Stomach (tissue), 9 donors: Measurements from ENCODE around the gene BID. TPM values are rescaled to one million over a fixed set of nuclear protein-coding genes. Genes with fewer than 3 reads are reported as not detected.
A peak's percentile ranks its signal among the peaks of the same experiment; 100 is the strongest.

Source experiments
- DNase-seq, 2 donors: peaks; one replicate each; pipeline versions ENCODE4 v3.0.0 to v3.0.0-alpha.2; 2013 to 2019
- H3K27ac ChIP-seq, 5 donors: fragments of 200-600 bp in 4 of 5; sonication (generic) in 4 of 5; one replicate each; pipeline ENCODE4 v1.5.1; 2013 to 2019; ENCODE audit warnings: mild to moderate bottlenecking in 1 of 5, moderate library complexity in 1 of 5
- H3K27me3 ChIP-seq, 3 donors: fragments of 200-600 bp; sonication (generic); one replicate each; pipeline ENCODE4 v1.5.1; 2017 to 2019; ENCODE audit warnings: mixed run types in 1 of 3
- H3K36me3 ChIP-seq, 4 donors: fragments of 200-600 bp; sonication (generic); 1 replicate in 3 of 4; 2 replicates in 1 of 4; pipeline ENCODE4 v1.5.1; 2016 to 2019
- H3K4me1 ChIP-seq, 4 donors: fragments of 200-600 bp; sonication (generic); one replicate each; pipeline ENCODE4 v1.5.1; 2016 to 2019
- H3K4me3 ChIP-seq, 4 donors: fragments of 200-600 bp; sonication (generic) in 3 of 4; one replicate each; pipeline ENCODE4 v1.5.1; 2016 to 2019; ENCODE audit warnings: mild to moderate bottlenecking in 1 of 4
- H3K9me3 ChIP-seq, 4 donors: fragments of 200-600 bp; sonication (generic); one replicate each; pipeline ENCODE4 v1.5.1; 2016 to 2019
- CTCF ChIP-seq, 7 experiments: fragments of 450-650 bp in 4 of 7; fragments of 200-600 bp in 3 of 7; sonication (generic) in 3 of 7; IDR thresholded peaks; one replicate each; pipeline ENCODE4 v1.5.1; 2016 to 2019; ENCODE audit warnings: antibody characterized with exemption in 7 of 7, control low read depth in 2 of 7, mild to moderate bottlenecking in 1 of 7
- EP300 ChIP-seq: sonication (generic); formaldehyde crosslinking; IDR thresholded peaks from one replicate; pipeline ENCODE4 v1.6.1; 2017; ENCODE audit warnings: antibody characterized with exemption
- POLR2A ChIP-seq, 4 donors: fragments of 450-650 bp; IDR thresholded peaks; one replicate each; pipeline ENCODE4 v1.6.1; 2016; ENCODE audit warnings: antibody characterized with exemption in 4 of 4, control low read depth in 2 of 4, mild to moderate bottlenecking in 1 of 4, moderate library complexity in 1 of 4
- POLR2AphosphoS5 ChIP-seq, 3 donors: sonication (generic); formaldehyde crosslinking; IDR thresholded peaks; one replicate each; pipeline ENCODE4 v1.6.1; 2016; ENCODE audit warnings: antibody characterized with exemption in 3 of 3
- WGBS, 5 donors: extraction: QIAGEN DNeasy Blood & Tissue Kit in 3 of 5; methylation state at CpG; one replicate each; pipeline versions ENCODE4 v1.1.5 to v1.1.7; 2013 to 2018; 5-methylcytosine and 5-hydroxymethylcytosine counted together
- intact Hi-C: fragments of 100-400 bp; cut with DNase I; formaldehyde crosslinking; loops from one replicate; pipeline ENCODE4 v1.15.1; 2023; ENCODE audit warnings: low total_unique reads
- polyA plus RNA-seq, 3 donors: library from polyadenylated mRNA; stranded (reverse); fragments of 200-250 nt; gene quantifications; one replicate each; pipeline ENCODE4 v1.2.3, GENCODE V29; 2013
- total RNA-seq, 5 donors: library from RNA; depleted of rRNA; stranded (reverse); fragments of >200 nt; gene quantifications; one replicate each; pipeline versions ENCODE4 v1.1.0 to v1.2.3, GENCODE V29; 2014 to 2016
- donor health status: healthy with polysubstance abuse.
- donor health status: Bipolar disorder and iron deficiency.
- donor health status: healthy.

The BID gene
- total and polyA plus RNA-seq, 8 donors: 1.2 to 50.9 (median 19.7) TPM

- Histone ChIP-seq H3K9me3 (no peaks in the 10 kb centered on the region), H3K4me3 (no peak overlapping the region), H3K4me1 (peaks cover 0 to 19% (median 10%) of the 10 kb centered on the region in 4 donors), H3K36me3 (peaks cover 0 to 32% (median 26%) of the 10 kb centered on the region in 4 donors), H3K27me3 (no peaks in the 10 kb centered on the region), H3K27ac (no peak overlapping the region)
- TF ChIP-seq EP300 (no peak), CTCF (IDR thresholded peaks at IDR 0.05) (peak in 5 of 7 experiments; percentile 53 to 80 (median 76))
- DNase-seq: peak; percentile 62 to 86
- WGBS, 5 donors: 49 to 57% (median 53%) methylated on average over 5 to 9 of the region's 9 CpGs
- intact Hi-C loops: loop anchor here (10.0 kb wide), 1 partner anchor 188 kb away; no protein-coding TSS in a partner anchor
Observed at GRCh38 chr22:17742527-17742902, 31.8 kb downstream of the BID start.

- H3K4me3 ChIP-seq: no peak overlapping the region
- intact Hi-C loops: loop anchor here (10.0 kb wide), 1 partner anchor 187 kb away; no protein-coding TSS in a partner anchor
- peaks cover 0 to 19% (median 10%) of the 10 kb centered on the region in 4 donors for H3K4me1 ChIP-seq
- no peak overlapping the region for H3K27ac ChIP-seq
- WGBS, 5 donors: 70 to 81% (median 73%) methylated on average over 16 to 18 of the region's 18 CpGs
- no peak for DNase-seq
- H3K9me3 ChIP-seq: no peaks in the 10 kb centered on the region
- H3K36me3 ChIP-seq: peaks cover 0 to 37% (median 31%) of the 10 kb centered on the region in 4 donors
- TF ChIP-seq CTCF (IDR thresholded peaks at IDR 0.05) (no peak), POLR2A (IDR thresholded peaks at IDR 0.05) (no peak)
- no peaks in the 10 kb centered on the region for H3K27me3 ChIP-seq
Observed at GRCh38 chr22:17741866-17742526, 32.3 kb downstream of the BID start.

GRCh38 chr22:17739196-17739975 lies 34.9 kb downstream of the BID start:
- intact Hi-C loops: no loop called here
- no peak overlapping the region for H3K4me3 ChIP-seq
- WGBS, 5 donors: 88 to 97% (median 93%) methylated on average over 25 to 36 of the region's 36 CpGs
- no peaks in the 10 kb centered on the region for H3K9me3 ChIP-seq
- no peak overlapping the region for H3K27ac ChIP-seq
- TF ChIP-seq EP300: no peak
- no peak for TF ChIP-seq POLR2A (IDR thresholded peaks at IDR 0.05)
- TF ChIP-seq CTCF (IDR thresholded peaks at IDR 0.05): no peak
- no peak for TF ChIP-seq POLR2AphosphoS5 (IDR thresholded peaks at IDR 0.05)
- H3K4me1 ChIP-seq: peaks cover 0 to 12% (median 9%) of the 10 kb centered on the region in 4 donors
- peaks cover 0 to 61% (median 54%) of the 10 kb centered on the region in 4 donors for H3K36me3 ChIP-seq
- H3K27me3 ChIP-seq: no peaks in the 10 kb centered on the region
- no peak for DNase-seq

- peaks cover 0 to 6% (median 5%) of the 10 kb centered on the region in 4 donors for H3K4me1 ChIP-seq
- intact Hi-C loops: no loop called here
- H3K27me3 ChIP-seq: no peaks in the 10 kb centered on the region
- DNase-seq: no peak
- no peak for TF ChIP-seq POLR2AphosphoS5 (IDR thresholded peaks at IDR 0.05)
- TF ChIP-seq POLR2A (IDR thresholded peaks at IDR 0.05): no peak
- TF ChIP-seq CTCF (IDR thresholded peaks at IDR 0.05): no peak
- TF ChIP-seq EP300: no peak
- H3K27ac ChIP-seq: no peak overlapping the region
- H3K4me3 ChIP-seq: no peak overlapping the region
- no peaks in the 10 kb centered on the region for H3K9me3 ChIP-seq
- WGBS, 5 donors: 90 to 95% (median 91%) methylated on average over 19 to 21 of the region's 21 CpGs
- H3K36me3 ChIP-seq: peaks cover 4 to 66% (median 59%) of the 10 kb centered on the region in 4 donors
Observed at GRCh38 chr22:17738386-17739128, 35.7 kb downstream of the BID start.
